Measurements from ENCODE around the gene CACNA1D.

DNA sequence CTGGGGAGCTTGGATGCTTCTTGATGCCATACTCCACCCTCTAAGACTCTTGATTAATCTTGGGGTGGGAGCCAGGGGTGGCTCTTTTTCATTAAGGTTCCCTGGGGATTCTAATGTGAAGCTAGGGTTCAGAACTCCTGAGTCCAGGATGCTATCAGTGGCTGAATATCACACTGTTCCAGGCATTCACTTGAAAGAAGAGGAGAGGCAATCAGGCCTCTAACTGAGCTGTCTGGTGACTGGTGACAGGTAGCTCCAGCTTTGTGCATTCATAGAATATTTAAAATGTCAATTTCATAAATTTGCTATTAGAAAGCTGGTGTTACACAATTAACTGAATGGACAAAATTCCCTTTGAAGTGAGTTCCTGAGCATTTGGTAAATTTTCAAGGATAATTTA is 212.8 kb downstream of the CACNA1D start:
- TF ChIP-seq, protein P1, sequence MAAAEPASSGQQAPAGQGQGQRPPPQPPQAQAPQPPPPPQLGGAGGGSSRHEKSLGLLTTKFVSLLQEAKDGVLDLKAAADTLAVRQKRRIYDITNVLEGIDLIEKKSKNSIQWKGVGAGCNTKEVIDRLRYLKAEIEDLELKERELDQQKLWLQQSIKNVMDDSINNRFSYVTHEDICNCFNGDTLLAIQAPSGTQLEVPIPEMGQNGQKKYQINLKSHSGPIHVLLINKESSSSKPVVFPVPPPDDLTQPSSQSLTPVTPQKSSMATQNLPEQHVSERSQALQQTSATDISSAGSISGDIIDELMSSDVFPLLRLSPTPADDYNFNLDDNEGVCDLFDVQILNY (CRISPR knock-in tag; IDR thresholded peaks at IDR 0.05): no peak
- no peak for TF ChIP-seq ETS2 (tag; IDR thresholded peaks at IDR 0.05; ENCODE audit: borderline replicate concordance, poor library complexity, severe bottlenecking)
- TF ChIP-seq, protein P2, sequence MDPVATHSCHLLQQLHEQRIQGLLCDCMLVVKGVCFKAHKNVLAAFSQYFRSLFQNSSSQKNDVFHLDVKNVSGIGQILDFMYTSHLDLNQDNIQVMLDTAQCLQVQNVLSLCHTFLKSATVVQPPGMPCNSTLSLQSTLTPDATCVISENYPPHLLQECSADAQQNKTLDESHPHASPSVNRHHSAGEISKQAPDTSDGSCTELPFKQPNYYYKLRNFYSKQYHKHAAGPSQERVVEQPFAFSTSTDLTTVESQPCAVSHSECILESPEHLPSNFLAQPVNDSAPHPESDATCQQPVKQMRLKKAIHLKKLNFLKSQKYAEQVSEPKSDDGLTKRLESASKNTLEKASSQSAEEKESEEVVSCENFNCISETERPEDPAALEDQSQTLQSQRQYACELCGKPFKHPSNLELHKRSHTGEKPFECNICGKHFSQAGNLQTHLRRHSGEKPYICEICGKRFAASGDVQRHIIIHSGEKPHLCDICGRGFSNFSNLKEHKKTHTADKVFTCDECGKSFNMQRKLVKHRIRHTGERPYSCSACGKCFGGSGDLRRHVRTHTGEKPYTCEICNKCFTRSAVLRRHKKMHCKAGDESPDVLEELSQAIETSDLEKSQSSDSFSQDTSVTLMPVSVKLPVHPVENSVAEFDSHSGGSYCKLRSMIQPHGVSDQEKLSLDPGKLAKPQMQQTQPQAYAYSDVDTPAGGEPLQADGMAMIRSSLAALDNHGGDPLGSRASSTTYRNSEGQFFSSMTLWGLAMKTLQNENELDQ (CRISPR knock-in tag; IDR thresholded peaks at IDR 0.05; ENCODE audit: borderline replicate concordance): no peak
- no peak for TF ChIP-seq RBM17 (IDR thresholded peaks at IDR 0.05; ENCODE audit: borderline replicate concordance, low read depth, low read length)
- TF ChIP-seq PPARD (CRISPR knock-in tag; IDR thresholded peaks at IDR 0.05): no peak
- no peak for TF ChIP-seq ZNF274 (IDR thresholded peaks at IDR 0.05; ENCODE audit: borderline replicate concordance, low read depth, low read length)
- no peak for TF ChIP-seq CHD2 (IDR thresholded peaks at IDR 0.05; ENCODE audit: low read depth, low read length)
- no peak for TF ChIP-seq NR3C1 (CRISPR knock-in tag; IDR thresholded peaks at IDR 0.05)

Measured in K562 (cell line).